AG09309 (cell line): ENCODE results near the gene SVIL.

Source experiments
- DNase-seq: peaks from one replicate; pipeline ENCODE4 v3.0.0-alpha.2; 2010; ENCODE audit warnings: low read depth
- H3K4me3 ChIP-seq: 2 replicates; pipeline ENCODE4 v1.5.1; 2011; ENCODE audit warnings: mild to moderate bottlenecking, low read depth, low read length, moderate library complexity; ENCODE audit not compliant: control insufficient read depth
- CTCF ChIP-seq: IDR thresholded peaks from 2 replicates; pipeline ENCODE4 v1.5.1; 2011; ENCODE audit warnings: mild to moderate bottlenecking, low read depth, low read length, inconsistent platforms; ENCODE audit not compliant: insufficient read depth, control insufficient read depth; ENCODE audit errors: missing control alignments

The SVIL gene

GRCh38 chr10:29479081-29479925 lies 155.5 kb downstream of the SVIL start:
- no peak for DNase-seq
- H3K4me3 ChIP-seq: no peak overlapping the region
- TF ChIP-seq CTCF: no peak

GRCh38 chr10:29473406-29474100 lies 161.2 kb downstream of the SVIL start:
- H3K4me3 ChIP-seq: no peak overlapping the region
- DNase-seq: no peak
- TF ChIP-seq CTCF: no peak

- DNase-seq: no peak
- H3K4me3 ChIP-seq: no peak overlapping the region
- TF ChIP-seq CTCF: no peak
These were observed 161.7 kb downstream of the SVIL start for GRCh38 chr10:29473087-29473356.

GRCh38 chr10:29472301-29473086 lies 162.3 kb downstream of the SVIL start:
- no peak for DNase-seq
- H3K4me3 ChIP-seq: no peak overlapping the region
- TF ChIP-seq CTCF: no peak

GRCh38 chr10:29471544-29471859 lies 163.3 kb downstream of the SVIL start:
- no peak for TF ChIP-seq CTCF
- no peak overlapping the region for H3K4me3 ChIP-seq
- DNase-seq: peak; percentile 71

- TF ChIP-seq CTCF: no peak
- no peak overlapping the region for H3K4me3 ChIP-seq
- DNase-seq: no peak
These were observed 163.8 kb downstream of the SVIL start for GRCh38 chr10:29470843-29471543.
